Measurements from ENCODE around the gene ZNF549. TPM values are rescaled to one million over a fixed set of nuclear protein-coding genes. Genes with fewer than 3 reads are reported as not detected.

ZNF549 gene
- total and polyA plus RNA-seq, 2 experiments from 2014 or later, result 3.2 to 6.4 TPM

DNA sequence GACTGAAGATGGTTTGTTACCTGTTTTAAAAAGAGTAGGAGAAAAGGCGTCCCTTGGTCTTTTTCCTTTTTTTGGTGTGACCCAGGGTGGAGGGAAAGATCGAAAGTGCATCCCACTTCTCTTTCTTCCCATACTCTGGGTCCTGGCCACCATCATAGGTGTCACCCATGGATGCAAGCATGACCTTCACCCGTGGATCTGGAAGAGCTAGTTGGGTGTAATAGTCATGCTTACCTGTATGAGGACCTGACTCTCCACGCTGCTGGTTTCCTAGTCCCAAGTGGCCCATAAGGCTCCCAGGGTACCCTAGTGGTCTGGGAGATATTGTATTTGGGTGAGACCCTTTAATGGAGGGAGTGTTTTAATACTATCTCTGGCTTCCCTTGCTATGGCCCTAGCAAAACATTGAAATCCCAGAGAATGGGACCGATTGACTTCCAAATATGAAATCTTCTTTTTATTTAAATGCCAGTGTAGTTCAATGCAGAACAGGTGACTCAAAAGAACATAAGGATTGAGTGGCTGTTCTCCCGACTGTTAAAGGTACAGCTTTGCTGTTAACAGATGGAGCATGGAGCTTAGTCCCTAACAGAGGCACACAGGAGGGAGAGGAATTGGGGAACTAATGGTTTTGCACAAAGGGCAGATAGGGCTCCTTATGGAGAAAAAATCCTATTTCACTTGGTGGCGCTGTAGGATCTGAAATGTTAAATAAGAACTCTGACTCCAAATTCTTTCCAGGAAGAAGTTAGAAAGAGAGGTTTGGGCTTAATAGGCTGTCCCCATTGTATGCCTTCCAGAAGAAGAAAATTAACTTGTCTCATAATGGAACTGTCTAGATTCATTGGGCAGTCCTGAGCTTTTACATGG is 39.5 kb downstream of the ZNF549 start:
- Histone ChIP-seq H2AFZ (no peak overlapping the region), H3K27ac (no peak overlapping the region), H3K4me3 (no peak overlapping the region), H3K9me3 (ENCODE audit: low read depth) (peaks cover 27% of the 10 kb centered on the region), H3K4me1 (ENCODE audit: insufficient read depth) (no peaks in the 10 kb centered on the region), H3K9me2 (replicated peaks; ENCODE audit: insufficient read depth) (no peaks in the 10 kb centered on the region), H4K20me1 (ENCODE audit: insufficient read depth, poor library complexity, severe bottlenecking) (no peaks in the 10 kb centered on the region), H3K79me2 (no peaks in the 10 kb centered on the region), H3K27me3 (no peaks in the 10 kb centered on the region), H3K4me2 (no peak overlapping the region), H3K36me3 (replicated peaks; ENCODE audit: insufficient read depth, low read depth) (peaks cover under 1% of the 10 kb centered on the region)
- no peak for TF ChIP-seq EZH2phosphoT487 (IDR thresholded peaks at IDR 0.05; ENCODE audit: low read depth, severe bottlenecking, unreplicated experiment)
- no peak for TF ChIP-seq EZH2 (IDR thresholded peaks at IDR 0.05; ENCODE audit: borderline replicate concordance)
- TF ChIP-seq, protein P1, sequence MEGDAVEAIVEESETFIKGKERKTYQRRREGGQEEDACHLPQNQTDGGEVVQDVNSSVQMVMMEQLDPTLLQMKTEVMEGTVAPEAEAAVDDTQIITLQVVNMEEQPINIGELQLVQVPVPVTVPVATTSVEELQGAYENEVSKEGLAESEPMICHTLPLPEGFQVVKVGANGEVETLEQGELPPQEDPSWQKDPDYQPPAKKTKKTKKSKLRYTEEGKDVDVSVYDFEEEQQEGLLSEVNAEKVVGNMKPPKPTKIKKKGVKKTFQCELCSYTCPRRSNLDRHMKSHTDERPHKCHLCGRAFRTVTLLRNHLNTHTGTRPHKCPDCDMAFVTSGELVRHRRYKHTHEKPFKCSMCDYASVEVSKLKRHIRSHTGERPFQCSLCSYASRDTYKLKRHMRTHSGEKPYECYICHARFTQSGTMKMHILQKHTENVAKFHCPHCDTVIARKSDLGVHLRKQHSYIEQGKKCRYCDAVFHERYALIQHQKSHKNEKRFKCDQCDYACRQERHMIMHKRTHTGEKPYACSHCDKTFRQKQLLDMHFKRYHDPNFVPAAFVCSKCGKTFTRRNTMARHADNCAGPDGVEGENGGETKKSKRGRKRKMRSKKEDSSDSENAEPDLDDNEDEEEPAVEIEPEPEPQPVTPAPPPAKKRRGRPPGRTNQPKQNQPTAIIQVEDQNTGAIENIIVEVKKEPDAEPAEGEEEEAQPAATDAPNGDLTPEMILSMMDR (IDR thresholded peaks at IDR 0.05; ENCODE audit: poor library complexity), result no peak
- WGBS (ENCODE audit: low lambda C conversion rate, missing lambda C conversion rate), result 64% methylated on average over 7 of the region's 7 CpGs
- peak; percentile 16 for DNase-seq (ENCODE audit: low spot score)

DNA sequence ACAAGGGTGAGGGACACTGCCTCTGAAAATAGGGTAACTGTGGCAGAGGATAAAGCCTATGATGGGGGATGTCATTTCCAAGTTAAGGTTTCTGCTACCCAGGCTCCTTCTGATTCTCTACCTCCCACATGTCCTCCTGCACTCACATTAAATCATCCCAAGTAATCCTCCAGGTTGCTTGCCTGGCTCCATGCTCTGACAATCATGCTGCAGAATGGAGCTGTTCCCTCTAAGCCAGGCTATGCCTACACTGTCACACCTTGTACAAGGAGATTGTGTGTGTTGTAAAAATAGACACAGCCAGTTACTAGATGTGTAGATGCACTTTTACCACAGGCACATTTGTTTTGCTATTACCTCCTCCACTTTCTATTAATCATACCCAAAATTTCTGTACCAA is 43.6 kb downstream of the ZNF549 start:
- no peaks in the 10 kb centered on the region for H3K79me2 ChIP-seq
- H3K4me3 ChIP-seq, result no peak overlapping the region
- H3K9me3 ChIP-seq (ENCODE audit: low read depth), result peaks cover 40% of the 10 kb centered on the region
- TF ChIP-seq, protein P1 (IDR thresholded peaks at IDR 0.05; ENCODE audit: poor library complexity), result no peak
- TF ChIP-seq EZH2phosphoT487 (IDR thresholded peaks at IDR 0.05; ENCODE audit: low read depth, severe bottlenecking, unreplicated experiment) (no peak), EZH2 (IDR thresholded peaks at IDR 0.05; ENCODE audit: borderline replicate concordance) (no peak)
- H3K27me3 ChIP-seq, result no peaks in the 10 kb centered on the region
- no peaks in the 10 kb centered on the region for H3K4me1 ChIP-seq (ENCODE audit: insufficient read depth)
- H3K27ac ChIP-seq, result no peak overlapping the region
- H3K9me2 ChIP-seq (replicated peaks; ENCODE audit: insufficient read depth), result no peaks in the 10 kb centered on the region
- no peak for DNase-seq (ENCODE audit: low spot score)
- peaks cover 21% of the 10 kb centered on the region for H3K36me3 ChIP-seq (replicated peaks; ENCODE audit: insufficient read depth, low read depth)
- no peaks in the 10 kb centered on the region for H4K20me1 ChIP-seq (ENCODE audit: insufficient read depth, poor library complexity, severe bottlenecking)
- no peak overlapping the region for H2AFZ ChIP-seq
- no peak overlapping the region for H3K4me2 ChIP-seq

- peaks cover 13% of the 10 kb centered on the region for H3K79me2 ChIP-seq
- no peaks in the 10 kb centered on the region for H3K27me3 ChIP-seq
- no peak for DNase-seq (ENCODE audit: low spot score)
- peaks cover 21% of the 10 kb centered on the region for H3K36me3 ChIP-seq (replicated peaks; ENCODE audit: insufficient read depth, low read depth)
- H3K4me3 ChIP-seq, result no peak overlapping the region
- peaks cover 42% of the 10 kb centered on the region for H3K9me3 ChIP-seq (ENCODE audit: low read depth)
- no peak overlapping the region for H2AFZ ChIP-seq
- no peak overlapping the region for H3K27ac ChIP-seq
- TF ChIP-seq, protein P1 (IDR thresholded peaks at IDR 0.05; ENCODE audit: poor library complexity), result no peak
- peaks cover 1% of the 10 kb centered on the region for H3K4me1 ChIP-seq (ENCODE audit: insufficient read depth)
- no peaks in the 10 kb centered on the region for H3K9me2 ChIP-seq (replicated peaks; ENCODE audit: insufficient read depth)
- no peaks in the 10 kb centered on the region for H4K20me1 ChIP-seq (ENCODE audit: insufficient read depth, poor library complexity, severe bottlenecking)
- H3K4me2 ChIP-seq, result no peak overlapping the region
- 97% methylated on average over 3 of the region's 3 CpGs for WGBS (ENCODE audit: low lambda C conversion rate, missing lambda C conversion rate)
Observed at GRCh38 chr19:57572415-57572947, 45.3 kb downstream of the ZNF549 start.

All from hepatocyte (in vitro differentiated cells).